HG03060 (cell line): ENCODE data around the gene RPP21.

Experiments
- ATAC-seq: cut with Tn5 transposase; IDR thresholded peaks from one replicate; pipeline ENCODE4 v1.9.1; 2021; ENCODE audit warnings: low read depth, moderate number of reproducible peaks; ENCODE audit not compliant: unreplicated experiment

RPP21 gene

GRCh38 chr6:30344868-30345671 lies at the start of gene RPP21:
Gene RPP21 (plus strand): TSS chr6:30345156. CDS start chr6:30345172, 16 bp downstream.
- peak; percentile 83 for ATAC-seq

DNA sequence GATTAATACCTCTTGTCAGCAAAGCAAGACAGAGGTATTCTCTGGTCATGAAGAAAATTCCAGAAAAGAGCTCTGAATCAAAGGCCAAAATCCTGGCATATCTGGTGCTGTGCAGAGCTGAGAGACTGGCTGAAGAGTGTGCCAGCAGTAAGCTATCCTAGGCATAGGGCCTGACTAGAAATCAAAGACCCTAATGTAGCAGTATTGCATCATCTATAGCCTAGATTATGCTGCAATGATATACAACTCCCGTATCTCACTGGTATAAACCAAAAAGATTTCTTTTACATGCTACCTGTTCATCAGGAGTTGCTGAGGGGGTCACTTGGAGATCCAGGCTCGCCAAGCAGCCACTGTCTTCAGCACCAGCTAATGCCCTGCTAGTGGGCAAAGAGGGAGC lies 49.1 kb upstream of the RPP21 start:
- ATAC-seq: no peak

- no peak for ATAC-seq
These were observed 41.0 kb upstream of the RPP21 start for GRCh38 chr6:30304002-30304401.

DNA sequence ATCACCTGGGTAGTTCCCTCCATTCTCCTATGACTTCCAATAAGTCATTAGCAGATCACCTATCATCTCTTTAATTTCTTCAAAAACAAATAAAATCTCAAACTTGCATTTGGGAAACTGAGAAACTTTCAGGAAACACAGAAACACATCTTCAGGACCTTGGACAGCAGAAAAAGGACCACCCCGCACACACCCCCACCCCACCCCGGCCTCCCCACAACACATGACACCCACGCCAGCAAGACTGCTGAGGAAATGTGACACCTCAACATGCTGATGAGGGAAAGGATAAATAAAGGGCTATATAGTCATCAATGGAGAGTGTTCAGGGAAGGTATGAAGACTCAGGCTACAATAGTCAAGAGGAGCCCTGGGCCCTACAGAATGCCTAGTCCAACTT lies 33.9 kb upstream of the RPP21 start:
- no peak for ATAC-seq

- no peak for ATAC-seq
These were observed 33.3 kb upstream of the RPP21 start for GRCh38 chr6:30311671-30312070.

- ATAC-seq: no peak
These were observed 32.7 kb upstream of the RPP21 start for GRCh38 chr6:30312266-30312665.

GRCh38 chr6:30312676-30313321 lies 32.2 kb upstream of the RPP21 start:
- no peak for ATAC-seq

- no peak for ATAC-seq
These were observed 29.8 kb upstream of the RPP21 start for GRCh38 chr6:30315156-30315555.

GRCh38 chr6:30317913-30318589 lies 26.9 kb upstream of the RPP21 start:
- no peak for ATAC-seq

DNA sequence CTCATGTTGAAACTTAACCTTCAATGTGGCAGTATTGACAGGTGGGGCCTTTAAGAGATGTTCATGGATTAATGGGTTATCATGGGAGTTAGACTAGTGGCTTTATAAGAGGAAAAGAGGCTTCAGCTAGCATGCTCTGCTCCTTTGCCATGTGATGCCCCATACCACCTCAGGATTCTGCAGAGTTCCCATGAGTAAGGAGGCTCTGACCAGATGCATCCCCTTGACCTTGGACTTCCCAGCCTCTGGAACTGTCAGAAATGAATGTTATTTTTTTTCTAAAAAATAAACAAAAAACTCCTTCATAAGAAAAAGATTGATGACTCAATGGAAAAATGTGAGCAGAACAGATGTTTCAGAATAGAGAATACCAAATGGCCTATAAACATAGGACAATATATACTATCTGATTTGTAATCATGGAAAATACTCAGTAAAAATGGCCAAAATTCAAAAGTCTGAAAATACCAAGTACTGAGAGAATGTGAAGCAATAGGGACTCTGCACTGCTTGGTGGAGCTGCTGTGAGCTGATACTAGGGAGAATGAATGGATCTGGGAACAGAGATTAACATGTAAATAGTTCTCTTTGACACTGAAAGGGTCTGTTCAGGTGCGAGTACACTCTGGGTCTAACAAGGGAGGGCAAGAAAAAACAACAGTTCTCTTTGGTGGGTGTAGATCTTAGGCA lies 25.7 kb upstream of the RPP21 start:
- no peak for ATAC-seq

DNA sequence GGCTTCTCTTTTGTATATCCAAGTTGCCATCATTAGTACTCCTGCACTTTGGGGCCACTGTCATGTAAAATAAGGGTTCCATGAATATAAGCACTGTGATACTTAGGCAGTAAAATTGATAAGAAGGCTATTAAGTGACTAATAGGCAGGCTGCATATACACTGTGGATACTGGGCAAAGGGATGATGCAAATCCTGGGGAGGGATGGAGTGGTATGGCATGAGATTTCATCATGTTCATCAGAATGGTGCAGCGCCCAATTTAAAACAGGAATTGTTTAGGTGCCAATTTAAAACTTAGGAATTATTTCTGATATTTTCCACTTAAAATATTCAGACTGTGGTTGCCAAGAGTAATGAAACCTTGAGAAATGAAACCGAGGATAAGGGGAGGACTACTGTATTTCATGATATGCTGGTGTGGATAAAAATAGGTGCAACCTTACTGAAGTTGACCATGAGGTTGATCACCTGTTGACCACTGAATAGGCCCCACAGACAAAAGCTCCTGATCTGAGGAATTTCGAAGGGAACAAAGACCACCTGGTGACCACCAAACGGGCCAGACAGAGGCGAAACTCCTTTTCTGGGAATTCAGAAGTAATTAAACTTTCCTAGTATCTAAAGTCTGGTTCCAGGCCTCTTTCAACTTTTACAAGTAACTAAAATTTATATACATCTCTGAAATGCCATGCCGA lies 23.1 kb upstream of the RPP21 start:
- ATAC-seq: no peak

- no peak for ATAC-seq
These were observed 22.1 kb upstream of the RPP21 start for GRCh38 chr6:30322527-30323501.

DNA sequence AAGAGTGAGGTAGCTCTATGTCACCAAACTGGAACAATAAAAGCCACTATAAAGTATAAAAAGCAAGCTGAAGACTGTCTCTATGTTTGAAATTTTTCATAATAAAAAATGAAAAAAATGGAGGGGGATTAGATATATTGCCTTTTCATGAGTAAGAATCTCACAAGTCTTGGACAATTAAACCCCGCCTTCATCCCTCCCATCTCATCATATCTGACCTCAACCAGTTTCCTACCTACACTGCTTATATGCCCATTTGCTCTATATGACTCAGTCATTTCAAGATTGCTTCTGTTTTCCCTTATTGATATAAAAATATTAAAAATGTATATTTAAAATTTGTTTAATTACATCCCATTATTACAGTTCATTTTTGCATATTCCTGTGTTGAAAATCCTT lies 21.1 kb upstream of the RPP21 start:
- ATAC-seq: no peak

GRCh38 chr6:30325150-30325872 lies 19.6 kb upstream of the RPP21 start:
- ATAC-seq: no peak

DNA sequence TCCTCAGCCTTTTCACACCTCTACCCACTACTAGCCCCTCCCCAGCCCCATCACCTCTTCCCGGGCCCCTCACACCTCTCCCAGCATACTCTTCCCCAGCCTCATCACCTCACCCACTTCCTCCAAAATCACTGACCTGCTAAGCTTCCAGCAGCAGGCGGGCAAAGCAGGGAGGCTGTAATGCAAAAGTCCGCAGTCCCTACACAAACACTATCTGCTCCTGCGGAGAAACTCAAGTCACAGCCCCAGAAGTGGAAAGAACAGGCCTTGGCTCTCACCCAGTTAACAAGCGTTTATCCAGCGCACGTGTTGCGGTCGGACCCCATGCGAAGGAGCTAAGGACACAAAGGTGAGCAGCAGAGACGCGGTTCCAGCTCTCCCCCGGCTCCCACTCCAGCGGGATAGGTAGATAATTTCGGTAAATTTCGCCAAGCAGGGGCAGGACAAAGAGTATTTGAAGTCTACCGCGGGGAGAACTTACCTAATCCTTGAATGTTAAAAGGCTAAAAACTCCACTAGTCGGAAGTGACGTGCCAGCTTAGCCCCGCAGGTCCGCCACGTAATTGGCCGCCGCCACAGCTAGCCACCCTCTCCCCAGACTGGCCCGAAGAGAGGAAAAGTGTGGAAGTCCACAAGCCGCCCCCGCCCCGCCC lies 19.0 kb upstream of the RPP21 start:
- peak; percentile 20 for ATAC-seq

- peak; percentile 45 for ATAC-seq
These were observed 18.3 kb upstream of the RPP21 start, which contains the start of gene TRIM39 for GRCh38 chr6:30326526-30327231. Gene TRIM39 (plus strand): TSS chr6:30326927. CDS start chr6:30329318, 2,391 bp downstream.

GRCh38 chr6:30327232-30327746 lies 17.7 kb upstream of the RPP21 start:
- no peak for ATAC-seq
